Measurements from ENCODE around the gene LRRC36. TPM values are rescaled to one million over a fixed set of nuclear protein-coding genes. Genes with fewer than 3 reads are reported as not detected.

LRRC36 gene
- total and polyA plus RNA-seq, 2 of the 13 experiments (the other 11 are each of a cell fraction or from before 2014, with no cell fraction given), result 0.12 to 0.15 TPM

DNA sequence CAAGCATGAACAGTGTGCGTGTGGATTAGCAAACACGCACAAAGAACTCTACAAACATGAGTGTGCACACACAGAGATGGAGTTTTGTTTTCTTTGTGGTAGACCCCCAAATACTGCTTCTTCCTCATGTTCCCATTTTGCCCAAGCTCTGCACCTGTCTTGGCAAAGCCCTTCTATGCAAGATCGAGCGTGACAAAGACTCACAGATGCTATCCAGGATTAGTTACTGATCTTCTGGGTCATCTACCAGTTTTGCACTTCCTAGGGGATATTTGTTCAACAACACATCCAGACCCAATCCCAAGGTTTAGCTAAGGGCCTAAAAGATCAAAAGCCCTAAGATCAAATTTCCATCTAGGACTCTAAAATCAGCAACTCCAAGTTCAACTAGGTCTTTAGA, 16.0 kb downstream of the LRRC36 start:
- Histone ChIP-seq H2AFZ (ENCODE audit: low read length) (no peak overlapping the region), H3K9me3 (ENCODE audit: low read length) (no peaks in the 10 kb centered on the region), H3K4me1 (ENCODE audit: insufficient read depth, low read length) (peaks cover 24% of the 10 kb centered on the region), H3K9ac (ENCODE audit: insufficient read depth, low read depth, low read length) (no peak overlapping the region), H3K79me2 (ENCODE audit: insufficient read depth, low read length) (no peaks in the 10 kb centered on the region), H3K36me3 (replicated peaks in 1 of 2; ENCODE audit: control insufficient read depth in 1 of 2, insufficient read depth in 2 of 2, low read length in 2 of 2) (no peaks in the 10 kb centered on the region), H4K20me1 (ENCODE audit: insufficient read depth, low read length) (no peaks in the 10 kb centered on the region), H3K27ac (ENCODE audit: extremely low read length, insufficient read depth, low read length) (no peak overlapping the region), H3K27me3 (ENCODE audit: control insufficient read depth in 1 of 2, insufficient read depth in 2 of 2, low read length in 2 of 2) (no peaks in the 10 kb centered on the region), H3K4me2 (ENCODE audit: low read depth, low read length) (no peak overlapping the region), H3K4me3 (replicated peaks in 1 of 3; ENCODE audit: insufficient read depth in 1 of 3, low read depth in 2 of 3, low read length in 3 of 3) (no peak overlapping the region)
- WGBS (ENCODE audit: low lambda C conversion rate), result 27% methylated on average over 4 of the region's 4 CpGs
- no TSS peak for BruUV-seq (replicated peaks)
- ATAC-seq (no peak), DNase-seq (ENCODE audit: low spot score) (no peak), FAIRE-seq (no peak)
- CTCF ChIA-PET (ENCODE audit: low intra/inter-chr PET ratio, low total read pairs), result no interaction called here
- intact Hi-C loops (cut with micrococcal nuclease; ENCODE audit: unreplicated experiment) (no loop called here), in situ Hi-C loops (cut with HindIII; ENCODE audit: extremely low pct_ligation_motif_present, low pct_unique_long_range_greater_than_20kb) (no loop called here)
- POLR2A ChIA-PET, result no interaction called here
- TF ChIP-seq FOXJ3 (CRISPR knock-in tag; IDR thresholded peaks at IDR 0.05; ENCODE audit: borderline replicate concordance), result no peak
- TF ChIP-seq PRDM15 (CRISPR knock-in tag; IDR thresholded peaks at IDR 0.05), result no peak
- no peak for TF ChIP-seq SNAPC2 (CRISPR knock-in tag; IDR thresholded peaks at IDR 0.05)
- TF ChIP-seq CHCHD3 (CRISPR knock-in tag; IDR thresholded peaks at IDR 0.05), result no peak
- no peak for TF ChIP-seq HNF4A (CRISPR knock-in tag; IDR thresholded peaks at IDR 0.05)
- no peak for TF ChIP-seq FOXC1 (CRISPR knock-in tag; IDR thresholded peaks at IDR 0.05; ENCODE audit: borderline replicate concordance)
- no peak for TF ChIP-seq GABPB1 (CRISPR knock-in tag; IDR thresholded peaks at IDR 0.05)
- TF ChIP-seq ZNF256 (CRISPR knock-in tag; conservative IDR thresholded peaks at IDR 0.05), result no peak
- TF ChIP-seq ISX (CRISPR knock-in tag; conservative IDR thresholded peaks at IDR 0.05), result no peak
- TF ChIP-seq AKNA (CRISPR knock-in tag; IDR thresholded peaks at IDR 0.05; ENCODE audit: borderline replicate concordance), result no peak
- TF ChIP-seq, protein P1, sequence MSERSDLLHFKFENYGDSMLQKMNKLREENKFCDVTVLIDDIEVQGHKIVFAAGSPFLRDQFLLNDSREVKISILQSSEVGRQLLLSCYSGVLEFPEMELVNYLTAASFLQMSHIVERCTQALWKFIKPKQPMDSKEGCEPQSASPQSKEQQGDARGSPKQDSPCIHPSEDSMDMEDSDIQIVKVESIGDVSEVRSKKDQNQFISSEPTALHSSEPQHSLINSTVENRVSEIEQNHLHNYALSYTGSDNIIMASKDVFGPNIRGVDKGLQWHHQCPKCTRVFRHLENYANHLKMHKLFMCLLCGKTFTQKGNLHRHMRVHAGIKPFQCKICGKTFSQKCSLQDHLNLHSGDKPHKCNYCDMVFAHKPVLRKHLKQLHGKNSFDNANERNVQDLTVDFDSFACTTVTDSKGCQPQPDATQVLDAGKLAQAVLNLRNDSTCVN (CRISPR knock-in tag; IDR thresholded peaks at IDR 0.05; ENCODE audit: borderline replicate concordance), result no peak
- TF ChIP-seq ATAD3A (CRISPR knock-in tag; IDR thresholded peaks at IDR 0.05), result no peak
- no peak for TF ChIP-seq NR3C1 (CRISPR knock-in tag; IDR thresholded peaks at IDR 0.05)
- TF ChIP-seq KDM1A (CRISPR knock-in tag; IDR thresholded peaks at IDR 0.05), result no peak
- TF ChIP-seq RBFOX2 (IDR thresholded peaks at IDR 0.05; ENCODE audit: low read depth, low read length), result no peak
- TF ChIP-seq PREB (CRISPR knock-in tag; IDR thresholded peaks at IDR 0.05), result no peak
